HG02759 (cell line): ENCODE data around the gene HADHB.
"Not testable (repeated sequence)": the region's sequence is repeated elsewhere in the genome, so short reads cannot be mapped to it uniquely, and the experiment has no call there.

Source experiments
- ATAC-seq: cut with Tn5 transposase; IDR thresholded peaks from one replicate; pipeline ENCODE4 v1.9.1; 2021; ENCODE audit warnings: mild to moderate bottlenecking, moderate library complexity; ENCODE audit not compliant: unreplicated experiment

Gene HADHB

GRCh38 chr2:26326514-26326913, 81.8 kb downstream of the HADHB start:
- ATAC-seq: no peak

- ATAC-seq: no peak
Measured at GRCh38 chr2:26327291-26328272, 82.8 kb downstream of the HADHB start.

GRCh38 chr2:26329083-26329482, 84.3 kb downstream of the HADHB start:
- ATAC-seq: not testable (repeated sequence)

- peak; percentile 79 for ATAC-seq
Measured at GRCh38 chr2:26330114-26330549, 85.4 kb downstream of the HADHB start.

- ATAC-seq: no peak
Measured at GRCh38 chr2:26330604-26331003, 85.9 kb downstream of the HADHB start.

- ATAC-seq: not testable (repeated sequence)
Measured at GRCh38 chr2:26331321-26331720, 86.6 kb downstream of the HADHB start.

- ATAC-seq: no peak
Measured at GRCh38 chr2:26333293-26333692, 88.6 kb downstream of the HADHB start.

GRCh38 chr2:26335231-26335630, 90.5 kb downstream of the HADHB start:
- no peak for ATAC-seq

- ATAC-seq: no peak
Measured at GRCh38 chr2:26336719-26337118, 92.0 kb downstream of the HADHB start.

- ATAC-seq: no peak
Measured at GRCh38 chr2:26337298-26337697, 92.6 kb downstream of the HADHB start.
